ENCODE measurements around the gene CASQ2. TPM values are rescaled to one million over a fixed set of nuclear protein-coding genes. Genes with fewer than 3 reads are reported as not detected.

The CASQ2 gene
- polyA plus RNA-seq, 3 donors = 0.84 to 12.9 (median 3.4) TPM

GRCh38 chr1:115712911-115713609, 55.5 kb downstream of the CASQ2 start:
- H3K27ac ChIP-seq (ENCODE audit: low read depth, low read length) = no peak overlapping the region
- WGBS, 3 donors = 79 to 86% (median 85%) methylated on average over 10 of the region's 10 CpGs

GRCh38 chr1:115710859-115711624, 57.5 kb downstream of the CASQ2 start:
- 47 to 68% (median 60%) methylated on average over 9 of the region's 9 CpGs for WGBS, 3 donors
- no peak overlapping the region for H3K27ac ChIP-seq (ENCODE audit: low read depth, low read length)

- no peak overlapping the region for H3K27ac ChIP-seq (ENCODE audit: low read depth, low read length)
- 39 to 47% (median 45%) methylated on average over 8 of the region's 8 CpGs for WGBS, 3 donors
These were observed 61.7 kb downstream of the CASQ2 start for GRCh38 chr1:115706587-115707425.

GRCh38 chr1:115705963-115706362, 62.6 kb downstream of the CASQ2 start:
- WGBS, 3 donors = 85 to 93% (median 90%) methylated on average over 9 of the region's 9 CpGs
- H3K27ac ChIP-seq (ENCODE audit: low read depth, low read length) = no peak overlapping the region

- no peak overlapping the region for H3K27ac ChIP-seq (ENCODE audit: low read depth, low read length)
- WGBS, 3 donors = 79 to 83% (median 82%) methylated on average over 12 of the region's 12 CpGs
These were observed 63.2 kb downstream of the CASQ2 start for GRCh38 chr1:115705085-115705951.

- H3K27ac ChIP-seq (ENCODE audit: low read depth, low read length) = no peak overlapping the region
- WGBS, 3 donors = 60 to 83% (median 75%) methylated on average over 3 of the region's 3 CpGs
These were observed 65.6 kb downstream of the CASQ2 start for GRCh38 chr1:115702959-115703358.

GRCh38 chr1:115701090-115701489, 67.4 kb downstream of the CASQ2 start:
- WGBS, 3 donors = 82 to 88% (median 87%) methylated on average over 3 of the region's 3 CpGs
- no peak overlapping the region for H3K27ac ChIP-seq (ENCODE audit: low read depth, low read length)

- WGBS, 3 donors = 68 to 90% (median 89%) methylated on average over 1 of the region's 1 CpG
- H3K27ac ChIP-seq (ENCODE audit: low read depth, low read length) = no peak overlapping the region
These were observed 70.9 kb downstream of the CASQ2 start for GRCh38 chr1:115697619-115698018.

GRCh38 chr1:115694805-115695204, 73.7 kb downstream of the CASQ2 start:
- WGBS, 3 donors = 83 to 90% (median 89%) methylated on average over 3 of the region's 3 CpGs
- no peak overlapping the region for H3K27ac ChIP-seq (ENCODE audit: low read depth, low read length)

GRCh38 chr1:115692224-115692623, 76.3 kb downstream of the CASQ2 start:
- WGBS, 3 donors = 94 to 96% (median 94%) methylated on average over 4 of the region's 4 CpGs
- H3K27ac ChIP-seq (ENCODE audit: low read depth, low read length) = no peak overlapping the region

- 90 to 91% (median 91%) methylated on average over 8 of the region's 8 CpGs for WGBS, 3 donors
- H3K27ac ChIP-seq (ENCODE audit: low read depth, low read length) = no peak overlapping the region
These were observed 77.5 kb downstream of the CASQ2 start for GRCh38 chr1:115690972-115691371.

GRCh38 chr1:115687744-115688143, 80.8 kb downstream of the CASQ2 start:
- H3K27ac ChIP-seq (ENCODE audit: low read depth, low read length) = no peak overlapping the region
- 92 to 95% (median 93%) methylated on average over 3 of the region's 3 CpGs for WGBS, 3 donors

GRCh38 chr1:115685029-115685705, 83.3 kb downstream of the CASQ2 start:
- no peak overlapping the region for H3K27ac ChIP-seq (ENCODE audit: low read depth, low read length)
- WGBS, 3 donors = 90 to 93% (median 91%) methylated on average over 14 of the region's 14 CpGs

GRCh38 chr1:115682792-115683191, 85.7 kb downstream of the CASQ2 start:
- WGBS, 3 donors = 93 to 95% (median 94%) methylated on average over 4 of the region's 4 CpGs
- no peak overlapping the region for H3K27ac ChIP-seq (ENCODE audit: low read depth, low read length)

GRCh38 chr1:115680730-115681111, 87.8 kb downstream of the CASQ2 start:
- no peak overlapping the region for H3K27ac ChIP-seq (ENCODE audit: low read depth, low read length)
- 96 to 98% (median 97%) methylated on average over 5 of the region's 5 CpGs for WGBS, 3 donors

GRCh38 chr1:115679141-115679611, 89.3 kb downstream of the CASQ2 start:
- no peak overlapping the region for H3K27ac ChIP-seq (ENCODE audit: low read depth, low read length)

GRCh38 chr1:115678141-115678540, 90.4 kb downstream of the CASQ2 start:
- no peak overlapping the region for H3K27ac ChIP-seq (ENCODE audit: low read depth, low read length)
- 73 to 84% (median 80%) methylated on average over 5 of the region's 5 CpGs for WGBS, 3 donors

More at GRCh38 chr1:115679141-115679611, 89.3 kb downstream of the CASQ2 start:
- WGBS, 3 donors = 59 to 79% (median 60%) methylated on average over 8 of the region's 8 CpGs

All from adipose tissue (tissue), 3 donors.